KOPT-K1 (cell line): Measurements from ENCODE around the gene TM7SF3.

Experiments
- H3K27ac ChIP-seq: fragments of 200-600 bp; sonication (generic); 2 replicates; pipeline ENCODE4 v1.5.1; 2016; ENCODE audit warnings: antibody characterized with exemption, mild to moderate bottlenecking, low read depth, low read length; ENCODE audit not compliant: poor library complexity, severe bottlenecking
- H3K36me3 ChIP-seq: fragments of 200-600 bp; sonication (generic); 2 replicates; pipeline ENCODE4 v1.5.1; 2017; ENCODE audit warnings: antibody characterized with exemption, mild to moderate bottlenecking, low read length, moderate library complexity; ENCODE audit not compliant: insufficient read depth
- H3K9me3 ChIP-seq: fragments of 200-600 bp; sonication (generic); 2 replicates; pipeline ENCODE4 v1.5.1; 2017; ENCODE audit warnings: antibody characterized with exemption, low read length, mild to moderate bottlenecking; ENCODE audit not compliant: insufficient read depth, poor library complexity, severe bottlenecking

TM7SF3 gene

DNA sequence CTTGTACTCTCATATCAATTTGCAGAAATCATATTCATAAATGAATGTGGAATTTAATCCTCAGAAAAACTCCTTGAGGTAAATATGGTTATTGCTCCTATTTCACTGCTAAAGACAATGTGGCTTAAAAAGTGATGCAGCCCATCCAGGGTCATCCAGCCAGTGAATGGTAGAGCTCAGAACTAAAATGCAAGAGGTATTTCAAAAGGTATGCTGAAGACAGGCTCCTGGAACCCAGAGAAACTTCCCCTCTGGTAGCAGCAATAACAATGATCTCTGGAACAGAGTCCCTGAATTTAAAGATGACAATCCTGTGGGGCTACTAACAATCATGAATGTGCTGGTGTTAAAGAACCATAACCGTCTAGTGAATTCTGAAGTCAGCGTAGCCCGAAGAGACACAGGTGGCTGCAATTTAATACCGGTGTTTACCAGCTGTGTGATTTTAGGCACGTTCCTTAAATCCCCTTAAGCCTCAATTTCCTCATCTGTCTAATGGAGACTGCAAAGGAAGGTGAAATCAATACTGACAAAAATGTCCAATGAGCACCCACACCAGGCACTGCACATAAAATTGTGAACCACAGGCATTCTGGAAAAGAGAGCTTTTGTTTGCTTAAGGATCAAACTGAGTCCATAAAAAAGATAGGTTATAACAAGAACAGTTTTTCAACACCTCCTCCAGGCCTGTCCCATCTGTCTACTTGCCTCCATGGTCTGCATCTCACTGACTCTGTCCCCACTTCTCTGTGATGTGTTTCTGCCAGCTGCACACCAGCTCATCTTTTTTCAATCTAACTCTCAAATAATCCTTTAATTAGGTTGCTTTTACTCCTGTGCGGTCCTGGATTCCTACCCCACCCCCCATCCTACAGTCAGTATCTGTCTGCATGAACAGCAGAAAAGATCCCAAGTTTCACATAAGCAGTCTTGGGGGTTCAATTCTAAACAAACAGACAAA lies 10.5 kb downstream of the TM7SF3 start:
- Histone ChIP-seq H3K27ac (no peak overlapping the region), H3K9me3 (no peaks in the 10 kb centered on the region), H3K36me3 (peaks cover 66% of the 10 kb centered on the region)

GRCh38 chr12:27002141-27002540 lies 12.0 kb downstream of the TM7SF3 start:
- Histone ChIP-seq H3K27ac (no peak overlapping the region), H3K9me3 (no peaks in the 10 kb centered on the region), H3K36me3 (peaks cover 69% of the 10 kb centered on the region)

- peaks cover 70% of the 10 kb centered on the region for H3K36me3 ChIP-seq
- no peak overlapping the region for H3K27ac ChIP-seq
- H3K9me3 ChIP-seq, result no peaks in the 10 kb centered on the region
Observed at GRCh38 chr12:27001663-27002062, 12.5 kb downstream of the TM7SF3 start.

DNA sequence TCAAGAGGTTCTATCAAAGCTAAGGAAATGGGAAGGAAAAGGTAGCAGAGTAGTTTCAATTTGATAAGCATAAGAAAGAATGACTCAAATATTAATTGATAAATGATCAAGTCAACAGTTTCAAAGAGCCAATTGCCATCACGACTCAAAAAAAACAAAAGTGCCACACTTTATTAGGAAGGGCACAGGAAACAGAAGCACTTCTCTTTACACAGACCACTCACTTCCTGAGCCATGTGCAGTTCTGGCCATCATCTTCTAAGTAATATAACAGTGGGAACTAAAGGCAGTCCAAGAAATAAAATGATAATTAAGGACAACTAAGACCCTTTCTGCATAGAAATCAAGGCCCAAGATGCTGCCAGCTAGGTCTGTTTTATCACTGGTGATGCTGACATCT lies 13.2 kb downstream of the TM7SF3 start:
- Histone ChIP-seq H3K27ac (no peak overlapping the region), H3K36me3 (peaks cover 77% of the 10 kb centered on the region), H3K9me3 (no peaks in the 10 kb centered on the region)

DNA sequence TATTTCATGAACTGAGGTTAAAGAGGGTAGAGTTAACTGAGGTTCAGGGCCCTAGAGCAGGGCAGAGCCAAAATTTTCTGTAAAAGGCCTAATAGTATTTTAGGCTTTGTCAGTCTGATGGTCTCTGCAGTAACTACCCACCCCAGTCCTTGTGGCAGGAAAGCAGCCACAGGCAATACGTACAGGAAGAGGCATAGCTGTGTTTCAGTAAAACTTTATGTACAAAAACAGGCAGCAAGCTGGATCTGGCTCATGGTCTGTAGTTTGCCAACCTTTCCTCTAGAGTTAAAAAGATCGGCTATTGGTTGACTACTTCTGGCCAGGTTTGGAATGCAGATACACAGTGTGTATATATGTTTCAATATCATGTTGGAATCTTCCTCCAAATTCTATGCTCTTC lies 17.2 kb downstream of the TM7SF3 start:
- peaks cover 100% of the 10 kb centered on the region for H3K36me3 ChIP-seq
- H3K27ac ChIP-seq, result no peak overlapping the region
- H3K9me3 ChIP-seq, result no peaks in the 10 kb centered on the region

- Histone ChIP-seq H3K36me3 (peaks cover 100% of the 10 kb centered on the region), H3K27ac (no peak overlapping the region), H3K9me3 (no peaks in the 10 kb centered on the region)
Observed at GRCh38 chr12:26995706-26996105, 18.5 kb downstream of the TM7SF3 start.

GRCh38 chr12:26994109-26994508 lies 20.1 kb downstream of the TM7SF3 start:
- Histone ChIP-seq H3K27ac (no peak overlapping the region), H3K36me3 (peaks cover 100% of the 10 kb centered on the region), H3K9me3 (no peaks in the 10 kb centered on the region)

GRCh38 chr12:26991826-26992225 lies 22.4 kb downstream of the TM7SF3 start:
- peaks cover 100% of the 10 kb centered on the region for H3K36me3 ChIP-seq

GRCh38 chr12:26989873-26990272 lies 24.3 kb downstream of the TM7SF3 start:
- Histone ChIP-seq H3K9me3 (no peaks in the 10 kb centered on the region), H3K27ac (no peak overlapping the region), H3K36me3 (peaks cover 96% of the 10 kb centered on the region)

More at GRCh38 chr12:26991826-26992225, 22.4 kb downstream of the TM7SF3 start:
- Histone ChIP-seq H3K27ac (no peak overlapping the region), H3K9me3 (no peaks in the 10 kb centered on the region)

DNA sequence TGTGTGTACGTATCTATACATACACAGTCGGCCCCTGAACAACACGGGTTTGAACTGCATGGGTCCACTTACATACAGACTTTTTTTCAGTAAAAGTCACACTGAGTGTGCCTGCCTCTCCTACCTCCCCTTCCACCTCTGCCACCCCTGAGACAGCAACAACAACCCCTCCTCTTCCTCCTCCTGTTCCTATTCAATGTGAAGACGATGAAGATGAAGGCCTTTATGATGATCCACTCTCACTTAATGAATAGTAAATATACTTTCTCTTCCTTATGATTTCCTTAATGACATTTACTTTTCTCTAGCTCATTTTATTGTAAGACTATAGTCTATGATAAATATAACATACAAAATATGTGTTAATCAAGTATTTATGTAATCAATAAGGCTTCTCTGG lies 25.5 kb downstream of the TM7SF3 start:
- peaks cover 96% of the 10 kb centered on the region for H3K36me3 ChIP-seq

DNA sequence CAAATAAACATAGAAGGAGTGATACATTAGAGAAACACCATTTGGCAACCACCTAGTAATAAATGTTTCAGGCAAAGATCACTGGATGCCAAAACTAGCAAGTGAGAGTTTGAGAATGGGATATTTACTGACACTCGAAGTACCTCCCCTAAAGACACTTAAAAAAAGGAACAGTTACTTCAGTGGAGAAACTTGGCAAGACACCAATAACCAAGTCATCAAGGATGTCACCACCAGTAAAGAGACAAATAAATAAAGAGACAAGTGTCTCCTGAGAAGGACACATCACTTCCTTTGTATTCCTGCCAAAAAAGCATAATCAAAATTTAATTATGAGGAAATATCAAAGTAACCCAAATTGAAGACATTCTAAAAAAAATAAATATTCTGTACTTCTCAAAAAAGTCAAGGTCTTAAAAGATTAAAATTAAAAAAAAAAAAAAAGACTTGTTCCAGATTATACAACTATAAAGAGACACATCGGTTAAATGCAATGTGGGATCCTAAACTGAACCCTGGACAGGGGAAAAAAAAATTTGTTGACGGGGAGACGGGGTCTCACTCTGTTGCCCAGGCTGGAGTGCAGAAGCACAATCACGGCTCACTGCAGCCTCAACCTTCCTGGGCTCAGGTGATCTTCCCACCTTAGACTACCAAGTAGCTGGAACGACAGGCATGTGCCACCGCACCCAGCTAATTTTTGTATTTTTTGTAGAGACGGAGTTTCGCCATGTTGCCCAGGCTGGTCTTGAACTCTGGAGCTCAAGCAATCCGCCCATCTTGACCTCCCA lies 26.4 kb downstream of the TM7SF3 start:
- H3K36me3 ChIP-seq, result peaks cover 95% of the 10 kb centered on the region
- no peaks in the 10 kb centered on the region for H3K9me3 ChIP-seq
- H3K27ac ChIP-seq, result no peak overlapping the region

More for the DNA sequence above, 25.5 kb downstream of the TM7SF3 start:
- no peak overlapping the region for H3K27ac ChIP-seq
- H3K9me3 ChIP-seq, result no peaks in the 10 kb centered on the region

- peaks cover 95% of the 10 kb centered on the region for H3K36me3 ChIP-seq
- H3K27ac ChIP-seq, result no peak overlapping the region
- H3K9me3 ChIP-seq, result no peaks in the 10 kb centered on the region
Observed at GRCh38 chr12:26982866-26983265, 31.3 kb downstream of the TM7SF3 start.

DNA sequence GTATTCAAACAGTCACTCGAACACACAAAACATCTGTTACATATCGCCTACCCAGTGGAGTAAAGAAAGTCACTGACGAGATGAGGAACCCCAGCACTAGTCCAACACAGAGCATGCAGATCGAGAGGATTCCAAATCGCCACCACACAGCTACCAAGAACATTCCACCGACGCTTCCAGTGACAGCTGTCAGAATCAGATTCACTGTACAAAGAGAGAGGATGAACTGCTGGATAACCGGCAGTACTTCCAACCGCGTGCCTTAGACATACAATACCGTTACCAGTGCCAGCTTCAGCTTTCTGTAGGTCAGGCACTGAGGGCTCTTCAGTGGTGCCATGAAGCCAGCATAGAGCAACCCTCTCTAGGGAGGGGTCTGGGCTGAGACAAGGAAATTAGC lies 34.5 kb downstream of the TM7SF3 start:
- Histone ChIP-seq H3K36me3 (peaks cover 98% of the 10 kb centered on the region), H3K27ac (no peak overlapping the region), H3K9me3 (no peaks in the 10 kb centered on the region)

- Histone ChIP-seq H3K9me3 (no peaks in the 10 kb centered on the region), H3K36me3 (peaks cover 98% of the 10 kb centered on the region), H3K27ac (no peak overlapping the region)
Observed at GRCh38 chr12:26978801-26979200, 35.4 kb downstream of the TM7SF3 start.

GRCh38 chr12:26976687-26977086 lies 37.5 kb downstream of the TM7SF3 start:
- Histone ChIP-seq H3K27ac (no peak overlapping the region), H3K9me3 (no peaks in the 10 kb centered on the region), H3K36me3 (peaks cover 100% of the 10 kb centered on the region)
